HepG2 (cell line): ENCODE results near the gene PTAFR.

Experiments
- NFYB ChIP-seq: sonication (generic); formaldehyde crosslinking; IDR thresholded peaks from 2 replicates; pipeline ENCODE4 v1.4.0; 2020; ENCODE audit warnings: missing genetic modification reagents
- RBM39 ChIP-seq: fragments of 200-400 bp; formaldehyde crosslinking; IDR thresholded peaks from one replicate; pipeline ENCODE4 v1.6.1; 2018; ENCODE audit warnings: antibody characterized with exemption, mild to moderate bottlenecking, low read depth, low read length; ENCODE audit not compliant: poor library complexity, severe bottlenecking
- TAF1 ChIP-seq: sonication (generic); formaldehyde crosslinking; IDR thresholded peaks from 2 replicates; pipeline ENCODE4 v1.4.0; 2020; ENCODE audit warnings: missing genetic modification reagents
- ZNF510 ChIP-seq: sonication (generic); formaldehyde crosslinking; IDR thresholded peaks from 2 replicates; pipeline ENCODE4 v1.4.0; 2020; ENCODE audit warnings: low read depth, mild to moderate bottlenecking, missing genetic modification reagents

GRCh38 chr1:28136922-28137613 is 39.4 kb downstream of the PTAFR start:
- no peak for TF ChIP-seq NFYB (CRISPR knock-in tag)
- no peak for TF ChIP-seq ZNF510
- no peak for TF ChIP-seq TAF1 (CRISPR knock-in tag)
- TF ChIP-seq RBM39 = no peak
